SK-N-SH (cell line): ENCODE results near the gene TUBA1A. TPM values are rescaled to one million over a fixed set of nuclear protein-coding genes. Genes with fewer than 3 reads are reported as not detected.

ENCODE experiments used
- CTCF ChIA-PET: fragments of 300-600, 350-600 bp; formaldehyde crosslinking; extraction: SDS; loops from one replicate; lab custom pipeline; 2021; lab: Yijun Ruan, JAX
- POLR2A ChIA-PET: fragments of 350-600 bp; sonication (Branson Sonifier 250); formaldehyde crosslinking; extraction: SDS; loops from one replicate; lab custom pipeline; 2020; ENCODE audit warnings: antibody characterized with exemption, inconsistent platforms; lab: Yijun Ruan, JAX
- DNase-seq: peaks from one replicate; pipeline ENCODE4 v3.0.0; 2012
- H2AFZ ChIP-seq: fragments of 200-600 bp; sonication (generic); 2 replicates; pipeline ENCODE4 v1.8.1; 2016; ENCODE audit warnings: antibody characterized with exemption, mild to moderate bottlenecking, low read depth
- H3F3A ChIP-seq: fragments of 200-600 bp; sonication (generic); replicated peaks from 2 replicates; pipeline ENCODE3; 2016; ENCODE audit warnings: antibody characterized with exemption, mild to moderate bottlenecking; ENCODE audit not compliant: insufficient read depth
- H3K27ac ChIP-seq, 2 experiments: fragments of 200-500 bp in 1 of 2; fragments of 200-600 bp in 1 of 2; sonication (Bioruptor generic) in 1 of 2; sonication (generic), shearing (Covaris generic) in 1 of 2; 2 replicates each; pipeline versions ENCODE4 v1.5.1 to v1.6.1; 2014 to 2016; ENCODE audit warnings: low read depth in 2 of 2, inconsistent platforms in 1 of 2, low read length in 1 of 2, mild to moderate bottlenecking in 1 of 2, mixed read lengths in 1 of 2
- H3K27me3 ChIP-seq: fragments of 200-600 bp; sonication (generic), shearing (Covaris generic); 2 replicates; pipeline ENCODE4 v1.6.1; 2016; ENCODE audit warnings: mixed run types; ENCODE audit not compliant: insufficient read depth
- H3K36me3 ChIP-seq, 2 experiments: fragments of 200-500 bp in 1 of 2; fragments of 200-600 bp in 1 of 2; sonication (Bioruptor generic) in 1 of 2; sonication (generic) in 1 of 2; replicated peaks in 1 of 2; 2 replicates each; pipeline versions ENCODE3 to v1.5.1; 2014 to 2016; ENCODE audit warnings: low read length in 1 of 2, mild to moderate bottlenecking in 1 of 2; ENCODE audit not compliant: insufficient read depth in 2 of 2, control insufficient read depth in 1 of 2
- H3K4me1 ChIP-seq, 2 experiments: fragments of 200-500 bp in 1 of 2; fragments of 200-600 bp in 1 of 2; sonication (Bioruptor generic) in 1 of 2; sonication (generic), shearing (Covaris generic) in 1 of 2; 2 replicates each; pipeline versions ENCODE4 v1.5.1 to v1.6.1; 2014 to 2016; ENCODE audit warnings: low read depth in 1 of 2, low read length in 1 of 2, mixed run types in 1 of 2; ENCODE audit not compliant: insufficient read depth in 2 of 2, control insufficient read depth in 1 of 2
- H3K4me2 ChIP-seq: fragments of 200-600 bp; sonication (generic), shearing (Covaris generic); 2 replicates; pipeline ENCODE4 v1.6.1; 2017; ENCODE audit warnings: mixed run types
- H3K4me3 ChIP-seq, 2 experiments: fragments of 200-500 bp in 1 of 2; fragments of 200-600 bp in 1 of 2; sonication (Bioruptor generic) in 1 of 2; sonication (generic), shearing (Covaris generic) in 1 of 2; 2 replicates each; pipeline versions ENCODE4 v1.5.1 to v1.8.1; 2014 to 2016; ENCODE audit warnings: low read depth in 2 of 2, inconsistent platforms in 1 of 2, low read length in 1 of 2, mild to moderate bottlenecking in 1 of 2, mixed read lengths in 1 of 2, moderate library complexity in 1 of 2
- H3K79me2 ChIP-seq: fragments of 200-600 bp; sonication (generic); 2 replicates; pipeline ENCODE4 v1.8.1; 2017; ENCODE audit warnings: mild to moderate bottlenecking; ENCODE audit not compliant: insufficient read depth
- H3K9ac ChIP-seq: fragments of 200-600 bp; sonication (generic); 2 replicates; pipeline ENCODE4 v1.6.1; 2017; ENCODE audit warnings: mixed run types
- H3K9me2 ChIP-seq: fragments of 200-600 bp; sonication (generic); 2 replicates; pipeline ENCODE4 v1.6.1; 2017; ENCODE audit warnings: mixed run types
- H3K9me3 ChIP-seq: fragments of 200-600 bp; sonication (generic); 2 replicates; pipeline ENCODE4 v1.6.1; 2017; ENCODE audit warnings: mixed run types, mild to moderate bottlenecking, moderate library complexity
- H4K20me1 ChIP-seq: fragments of 200-600 bp; sonication (generic); 2 replicates; pipeline ENCODE4 v1.6.1; 2017; ENCODE audit warnings: mild to moderate bottlenecking, mixed run types; ENCODE audit not compliant: insufficient read depth
- ELF1 ChIP-seq: IDR thresholded peaks from 2 replicates; pipeline ENCODE4 v1.4.0; 2012
- EP300 ChIP-seq, 2 experiments: IDR thresholded peaks; 2 replicates each; pipeline versions ENCODE4 v1.4.0 to v1.6.1; 2012; ENCODE audit warnings: borderline replicate concordance in 1 of 2, low read depth in 1 of 2, low read length in 1 of 2
- EZH2phosphoT487 ChIP-seq: fragments of 200-600 bp; sonication (generic); IDR thresholded peaks from 2 replicates; pipeline ENCODE4 v1.6.1; 2017; ENCODE audit warnings: low read depth, mixed run types, mild to moderate bottlenecking, antibody characterized with exemption, moderate library complexity, borderline replicate concordance
- FOSL2 ChIP-seq: IDR thresholded peaks from 2 replicates; pipeline ENCODE4 v1.4.0; 2012; ENCODE audit warnings: low read depth, mild to moderate bottlenecking, moderate library complexity, borderline replicate concordance
- FOXM1 ChIP-seq: IDR thresholded peaks from 2 replicates; pipeline ENCODE4 v1.4.0; 2012; ENCODE audit warnings: low read depth, mild to moderate bottlenecking
- GABPA ChIP-seq: IDR thresholded peaks from 2 replicates; pipeline ENCODE4 v1.4.0; 2012; ENCODE audit warnings: low read depth, mild to moderate bottlenecking
- GATA2 ChIP-seq: sonication (generic); formaldehyde crosslinking; IDR thresholded peaks from 2 replicates; pipeline ENCODE4 v1.5.0; 2020; ENCODE audit warnings: mild to moderate bottlenecking, missing genetic modification reagents
- MEF2A ChIP-seq: IDR thresholded peaks from 2 replicates; pipeline ENCODE4 v1.4.0; 2012; ENCODE audit warnings: low read depth, borderline replicate concordance
- MXI1 ChIP-seq: IDR thresholded peaks from 2 replicates; pipeline ENCODE4 v1.6.1; 2012; ENCODE audit warnings: mild to moderate bottlenecking, low read depth, low read length, improper control_type of control experiment
- NFIC ChIP-seq: IDR thresholded peaks from 2 replicates; pipeline ENCODE4 v1.4.0; 2012; ENCODE audit warnings: borderline replicate concordance
- NRF1 ChIP-seq: IDR thresholded peaks from 2 replicates; pipeline ENCODE4 v1.6.1; 2012; ENCODE audit warnings: low read depth, mild to moderate bottlenecking, low read length
- POLR2AphosphoS5 ChIP-seq: IDR thresholded peaks from 2 replicates; pipeline ENCODE4 v1.6.1; 2012; ENCODE audit warnings: low read depth, low read length
- RAD21 ChIP-seq: IDR thresholded peaks from 2 replicates; pipeline ENCODE4 v1.6.1; 2012; ENCODE audit warnings: mild to moderate bottlenecking, low read length
- RCOR1 ChIP-seq: fragments of 150-350 bp; IDR thresholded peaks from 2 replicates; pipeline ENCODE4 v1.6.1; 2017; ENCODE audit warnings: antibody characterized with exemption, low read length
- RFX5 ChIP-seq: IDR thresholded peaks from 2 replicates; pipeline ENCODE4 v1.6.1; 2012; ENCODE audit warnings: mild to moderate bottlenecking, improper control_type of control experiment, low read length
- SIN3A ChIP-seq: IDR thresholded peaks from 2 replicates; pipeline ENCODE4 v1.6.1; 2012; ENCODE audit warnings: low read depth, mild to moderate bottlenecking, low read length, moderate library complexity, borderline replicate concordance
- SMC3 ChIP-seq: IDR thresholded peaks from 2 replicates; pipeline ENCODE4 v1.6.1; 2012; ENCODE audit warnings: low read depth, low read length, improper control_type of control experiment
- TCF12 ChIP-seq: IDR thresholded peaks from 2 replicates; pipeline ENCODE4 v1.4.0; 2012
- YY1 ChIP-seq: IDR thresholded peaks from 2 replicates; pipeline ENCODE4 v1.4.0; 2012; ENCODE audit warnings: low read depth, mild to moderate bottlenecking
- WGBS: methylation state at CpG from one replicate; pipeline ENCODE4 v1.1.6; 2017; ENCODE audit warnings: low lambda C conversion rate; 5-methylcytosine and 5-hydroxymethylcytosine counted together
- polyA plus RNA-seq, 3 experiments: library from polyadenylated mRNA; depleted of rRNA; stranded (reverse); fragments of >200 nt; gene quantifications; 2 replicates each; pipeline ENCODE4 v1.2.3, GENCODE V29; 2012
- TF ChIP-seq, protein P1 (sequence below): IDR thresholded peaks from 2 replicates; pipeline ENCODE4 v1.6.1; 2012; ENCODE audit warnings: mild to moderate bottlenecking, low read depth, low read length, moderate library complexity
- TF ChIP-seq, protein P2 (sequence below): fragments of 150-350 bp; IDR thresholded peaks from 2 replicates; pipeline ENCODE4 v1.6.1; 2017; ENCODE audit warnings: antibody characterized with exemption, low read length, low read depth, borderline replicate concordance

Gene TUBA1A
- polyA plus RNA-seq, 1 of the 3 experiments (the other 2 are of a cell fraction) = 1,427 TPM

DNA sequence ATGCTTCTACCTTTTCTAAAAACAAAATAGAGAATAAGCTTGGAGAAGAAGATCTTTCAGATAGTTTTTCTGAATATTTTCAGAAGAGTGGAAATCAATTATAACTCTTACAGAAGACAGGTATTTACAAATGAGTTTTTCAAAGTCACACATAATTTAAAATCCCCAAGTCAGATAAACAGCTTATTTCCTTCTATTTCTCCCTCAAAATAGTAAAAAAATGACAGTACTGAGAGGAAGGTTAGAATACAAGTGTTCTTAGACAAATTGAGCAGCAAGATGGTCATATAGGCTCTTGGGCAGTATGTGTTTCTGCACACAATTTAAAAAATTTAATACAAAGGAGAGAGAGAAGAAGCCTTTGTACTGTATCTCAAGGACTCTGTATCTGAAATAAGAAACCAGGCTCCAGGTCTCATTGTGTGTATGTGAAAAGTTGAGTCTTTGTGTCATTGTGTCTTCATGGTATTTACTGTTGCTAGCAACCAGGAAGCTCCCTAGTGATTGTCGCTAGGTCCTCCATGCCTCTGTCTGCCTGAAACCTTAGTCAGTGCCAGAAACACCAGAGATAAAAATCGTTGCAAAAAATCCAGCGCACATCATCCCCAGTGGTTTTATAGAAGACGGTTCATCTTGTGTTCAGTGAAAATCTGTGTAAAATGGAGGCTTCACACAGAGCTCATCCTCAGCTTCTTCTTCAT, 12.9 kb upstream of the TUBA1A start:
- H3F3A ChIP-seq = peaks cover 37% of the 10 kb centered on the region
- WGBS = 7% methylated on average over 4 of the region's 4 CpGs
- DNase-seq = peak; percentile 56
- peak overlapping the region; percentile 72 for H3K4me2 ChIP-seq
- H2AFZ ChIP-seq = peak overlapping the region; percentile 43; the same call in 1 of the 2 replicates
- no peaks in the 10 kb centered on the region for H3K27me3 ChIP-seq
- peak overlapping the region; percentile 2 to 43; a peak in 3 of 4 replicates for H3K4me3 ChIP-seq
- TF ChIP-seq POLR2AphosphoS5 (peak; percentile 34; the same call in 1 of the 2 replicates), GATA2 (peak; percentile 60), YY1 (0 out of 2 replicates have a peak, but pooled peaks have one; percentile 58), ELF1 (no peak), RAD21 (no peak), RFX5 (no peak), NFIC (peak; percentile 44; the same call in 1 of the 2 replicates), NRF1 (no peak), MXI1 (peak; percentile 44; the same call in 1 of the 2 replicates)
- TF ChIP-seq, all 33 proteins: peak for 5
- H3K9me3 ChIP-seq = no peaks in the 10 kb centered on the region
- no peaks in the 10 kb centered on the region for H3K36me3 ChIP-seq
- no peaks in the 10 kb centered on the region for H3K9me2 ChIP-seq
- peak overlapping the region; percentile 92 for H3K9ac ChIP-seq
- H3K27ac ChIP-seq = peak overlapping the region; percentile 90 to 100
- H4K20me1 ChIP-seq = no peaks in the 10 kb centered on the region
- peaks cover 5 to 34% of the 10 kb centered on the region in 2 experiments for H3K4me1 ChIP-seq
- ChIA-PET CTCF (interaction anchor here (1.0 to 5.9 kb wide), 7 partner anchors 12 to 113 kb away, joined by 3 to 27 read pairs (median 6); partner anchors contain the start of genes TUBA1A and TUBA1B), POLR2A (interaction anchor here (0.7 to 1.7 kb wide), 4 partner anchors 12 to 71 kb away, joined by 3 to 14 read pairs (median 6); partner anchors contain the start of genes TUBA1A and TUBA1B)
- no peaks in the 10 kb centered on the region for H3K79me2 ChIP-seq

DNA sequence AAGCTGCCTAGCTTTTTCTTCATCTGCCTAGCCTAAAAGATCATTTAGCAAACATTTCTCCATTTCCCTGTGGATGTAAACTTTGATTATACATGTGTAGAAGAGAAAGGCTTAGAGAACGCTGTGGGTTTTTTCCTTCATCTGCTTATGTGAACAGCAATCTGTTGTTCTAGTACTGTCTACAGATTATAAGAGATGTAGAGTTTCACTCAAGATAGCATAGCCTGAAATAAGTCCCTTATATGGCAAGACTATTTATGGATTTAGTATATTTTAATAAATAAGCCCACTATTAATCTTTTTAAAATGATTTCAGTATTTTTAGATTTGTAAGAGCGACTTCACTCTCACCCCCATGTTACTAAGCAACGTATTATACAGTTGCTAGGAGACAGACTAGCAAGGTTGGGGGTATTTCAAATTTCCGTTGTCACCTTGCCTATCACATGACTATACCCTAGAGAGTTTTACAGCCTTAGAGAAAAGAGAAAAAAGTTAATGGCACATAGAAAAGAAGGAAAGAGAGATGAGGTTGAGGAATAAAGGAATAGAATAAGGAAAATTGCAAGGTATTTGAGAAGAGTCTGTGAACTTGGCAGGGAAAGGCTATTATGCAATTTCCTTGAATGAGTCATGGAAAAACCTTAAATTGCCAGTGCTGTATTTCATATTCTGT, 12.2 kb upstream of the TUBA1A start:
- Histone ChIP-seq H3K4me2 (peak overlapping the region; percentile 72), H3K27ac (peak overlapping the region; percentile 90 to 100), H3F3A (peaks cover 37% of the 10 kb centered on the region), H3K27me3 (no peaks in the 10 kb centered on the region), H2AFZ (peak overlapping the region; percentile 54), H3K4me1 (peaks cover 5 to 34% of the 10 kb centered on the region in 2 experiments), H3K36me3 (no peaks in the 10 kb centered on the region), H3K4me3 (peak overlapping the region; percentile 14 to 43; a peak in 2 of 4 replicates), H3K9me3 (no peaks in the 10 kb centered on the region), H3K9ac (peak overlapping the region; percentile 92), H4K20me1 (no peaks in the 10 kb centered on the region), H3K79me2 (no peaks in the 10 kb centered on the region), H3K9me2 (no peaks in the 10 kb centered on the region)
- POLR2A ChIA-PET = interaction anchor here (0.6 to 1.7 kb wide), 5 partner anchors 11 to 70 kb away, joined by 3 to 14 read pairs (median 5); partner anchors contain the start of genes TUBA1A and TUBA1B
- CTCF ChIA-PET = interaction anchor here (1.0 to 5.9 kb wide), 6 partner anchors 11 to 112 kb away, joined by 3 to 27 read pairs (median 6); partner anchors contain the start of genes TUBA1A and TUBA1B
- WGBS = 10% methylated on average over 4 of the region's 4 CpGs
- DNase-seq = peak; percentile 34
- TF ChIP-seq, protein P1, sequence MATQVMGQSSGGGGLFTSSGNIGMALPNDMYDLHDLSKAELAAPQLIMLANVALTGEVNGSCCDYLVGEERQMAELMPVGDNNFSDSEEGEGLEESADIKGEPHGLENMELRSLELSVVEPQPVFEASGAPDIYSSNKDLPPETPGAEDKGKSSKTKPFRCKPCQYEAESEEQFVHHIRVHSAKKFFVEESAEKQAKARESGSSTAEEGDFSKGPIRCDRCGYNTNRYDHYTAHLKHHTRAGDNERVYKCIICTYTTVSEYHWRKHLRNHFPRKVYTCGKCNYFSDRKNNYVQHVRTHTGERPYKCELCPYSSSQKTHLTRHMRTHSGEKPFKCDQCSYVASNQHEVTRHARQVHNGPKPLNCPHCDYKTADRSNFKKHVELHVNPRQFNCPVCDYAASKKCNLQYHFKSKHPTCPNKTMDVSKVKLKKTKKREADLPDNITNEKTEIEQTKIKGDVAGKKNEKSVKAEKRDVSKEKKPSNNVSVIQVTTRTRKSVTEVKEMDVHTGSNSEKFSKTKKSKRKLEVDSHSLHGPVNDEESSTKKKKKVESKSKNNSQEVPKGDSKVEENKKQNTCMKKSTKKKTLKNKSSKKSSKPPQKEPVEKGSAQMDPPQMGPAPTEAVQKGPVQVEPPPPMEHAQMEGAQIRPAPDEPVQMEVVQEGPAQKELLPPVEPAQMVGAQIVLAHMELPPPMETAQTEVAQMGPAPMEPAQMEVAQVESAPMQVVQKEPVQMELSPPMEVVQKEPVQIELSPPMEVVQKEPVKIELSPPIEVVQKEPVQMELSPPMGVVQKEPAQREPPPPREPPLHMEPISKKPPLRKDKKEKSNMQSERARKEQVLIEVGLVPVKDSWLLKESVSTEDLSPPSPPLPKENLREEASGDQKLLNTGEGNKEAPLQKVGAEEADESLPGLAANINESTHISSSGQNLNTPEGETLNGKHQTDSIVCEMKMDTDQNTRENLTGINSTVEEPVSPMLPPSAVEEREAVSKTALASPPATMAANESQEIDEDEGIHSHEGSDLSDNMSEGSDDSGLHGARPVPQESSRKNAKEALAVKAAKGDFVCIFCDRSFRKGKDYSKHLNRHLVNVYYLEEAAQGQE = no peak
- no peak for TF ChIP-seq FOXM1
- TF ChIP-seq ELF1 = no peak
- TF ChIP-seq, protein P2, sequence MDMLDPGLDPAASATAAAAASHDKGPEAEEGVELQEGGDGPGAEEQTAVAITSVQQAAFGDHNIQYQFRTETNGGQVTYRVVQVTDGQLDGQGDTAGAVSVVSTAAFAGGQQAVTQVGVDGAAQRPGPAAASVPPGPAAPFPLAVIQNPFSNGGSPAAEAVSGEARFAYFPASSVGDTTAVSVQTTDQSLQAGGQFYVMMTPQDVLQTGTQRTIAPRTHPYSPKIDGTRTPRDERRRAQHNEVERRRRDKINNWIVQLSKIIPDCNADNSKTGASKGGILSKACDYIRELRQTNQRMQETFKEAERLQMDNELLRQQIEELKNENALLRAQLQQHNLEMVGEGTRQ = no peak
- TF ChIP-seq TCF12 = peak; percentile 64
- peak in 1 of 2 experiments; percentile 67; a peak in 1 of 4 replicates for TF ChIP-seq EP300 (IDR thresholded peaks at IDR 0.05; ENCODE audit: borderline replicate concordance in 1 of 2, low read depth in 1 of 2, low read length in 1 of 2)
- TF ChIP-seq RAD21 = no peak
- no peak for TF ChIP-seq EZH2phosphoT487
- TF ChIP-seq MEF2A = no peak
- no peak for TF ChIP-seq RCOR1
- TF ChIP-seq FOSL2 = peak; percentile 86
- no peak for TF ChIP-seq SIN3A
- peak; percentile 60; the same call in 1 of the 2 replicates for TF ChIP-seq MXI1
- no peak for TF ChIP-seq GATA2
- no peak for TF ChIP-seq SMC3
- 0 out of 2 replicates have a peak, but pooled peaks have one; percentile 26 for TF ChIP-seq GABPA
